PC-9 (cell line): ENCODE results near the gene NPTN. TPM values are rescaled to one million over a fixed set of nuclear protein-coding genes. Genes with fewer than 3 reads are reported as not detected.

Experiments
- BruUV-seq: library from RNA; stranded (reverse); fragments of 400-500 nt; replicated peaks from 2 replicates; lab custom pipeline; 2021; lab: Mats Ljungman, UMichigan
- CTCF ChIA-PET: fragments of 300-600 bp; sonication (Branson Sonifier 250); formaldehyde crosslinking; loops from one replicate; lab custom pipeline; 2022; ENCODE audit warnings: antibody characterized with exemption; lab: Charles Lee
- POLR2A ChIA-PET: fragments of 300-600 bp; sonication (Branson Sonifier 250); formaldehyde crosslinking; loops from one replicate; lab custom pipeline; 2022; ENCODE audit warnings: antibody characterized with exemption; ENCODE audit not compliant: unreplicated experiment; lab: Charles Lee
- DNase-seq, 2 experiments: peaks; one replicate each; pipeline versions ENCODE4 v3.0.0 to v3.0.0-alpha.2; 2015 to 2022; ENCODE audit warnings: mixed read lengths in 1 of 2
- H2AFZ ChIP-seq: fragments of 200-600 bp; sonication (generic); 2 replicates; pipeline ENCODE4 v1.8.1; 2017; ENCODE audit warnings: antibody characterized with exemption
- H3F3A ChIP-seq: fragments of 200-600 bp; sonication (generic); 2 replicates; pipeline ENCODE4 v1.8.1; 2017; ENCODE audit warnings: antibody characterized with exemption, mild to moderate bottlenecking, low read depth; ENCODE audit not compliant: insufficient read depth
- H3K27ac ChIP-seq: fragments of 200-600 bp; sonication (generic); 2 replicates; pipeline ENCODE4 v1.6.1; 2016; ENCODE audit warnings: mixed run types
- H3K27me3 ChIP-seq: fragments of 200-600 bp; sonication (generic); 2 replicates; pipeline ENCODE4 v1.6.1; 2016; ENCODE audit warnings: low read depth, mixed run types; ENCODE audit not compliant: insufficient read depth
- H3K36me3 ChIP-seq: fragments of 200-600 bp; sonication (generic); 2 replicates; pipeline ENCODE4 v1.6.1; 2016; ENCODE audit warnings: low read depth, mixed run types
- H3K4me1 ChIP-seq: fragments of 200-600 bp; sonication (generic); replicated peaks from 2 replicates; pipeline ENCODE4 v1.6.1; 2016; ENCODE audit warnings: mixed run types; ENCODE audit not compliant: insufficient read depth
- H3K4me2 ChIP-seq: fragments of 200-600 bp; sonication (generic); 2 replicates; pipeline ENCODE4 v1.6.1; 2017; ENCODE audit warnings: mixed run types
- H3K4me3 ChIP-seq: fragments of 200-600 bp; sonication (generic); 2 replicates; pipeline ENCODE4 v1.6.1; 2016; ENCODE audit warnings: mixed run types
- H3K79me2 ChIP-seq: fragments of 200-600 bp; sonication (generic); 2 replicates; pipeline ENCODE4 v1.6.1; 2017; ENCODE audit warnings: low read depth, mixed run types
- H3K9me2 ChIP-seq: fragments of 200-600 bp; sonication (generic); 2 replicates; pipeline ENCODE4 v1.8.1; 2017; ENCODE audit warnings: mild to moderate bottlenecking; ENCODE audit not compliant: insufficient read depth
- H3K9me3 ChIP-seq: fragments of 200-600 bp; sonication (generic); 2 replicates; pipeline ENCODE4 v1.8.1; 2016; ENCODE audit warnings: low read depth; ENCODE audit not compliant: insufficient read depth
- H4K20me1 ChIP-seq: fragments of 200-600 bp; sonication (generic); 2 replicates; pipeline ENCODE4 v1.8.1; 2017; ENCODE audit not compliant: insufficient read depth
- EZH2 ChIP-seq: fragments of 200-600 bp; sonication (generic); IDR thresholded peaks from 2 replicates; pipeline ENCODE4 v1.8.0; 2017; ENCODE audit warnings: antibody characterized with exemption, low read depth
- intact Hi-C: fragments of 100-400 bp; cut with micrococcal nuclease; formaldehyde crosslinking; loops from one replicate; pipeline ENCODE4 v1.10.0; 2022; ENCODE audit not compliant: unreplicated experiment
- total RNA-seq: library from RNA; stranded (reverse); gene quantifications from 2 replicates; pipeline ENCODE4 v1.2.3, GENCODE V29; 2021
- TF ChIP-seq, protein P1 (sequence below): fragments of 200-600 bp; sonication (generic); conservative IDR thresholded peaks from 2 replicates; pipeline ENCODE4 v1.6.1; 2017; ENCODE audit warnings: mixed run types, antibody characterized with exemption, mild to moderate bottlenecking, moderate library complexity

Gene NPTN
- total RNA-seq, 1 experiment from 2014 or later = 101 TPM

DNA sequence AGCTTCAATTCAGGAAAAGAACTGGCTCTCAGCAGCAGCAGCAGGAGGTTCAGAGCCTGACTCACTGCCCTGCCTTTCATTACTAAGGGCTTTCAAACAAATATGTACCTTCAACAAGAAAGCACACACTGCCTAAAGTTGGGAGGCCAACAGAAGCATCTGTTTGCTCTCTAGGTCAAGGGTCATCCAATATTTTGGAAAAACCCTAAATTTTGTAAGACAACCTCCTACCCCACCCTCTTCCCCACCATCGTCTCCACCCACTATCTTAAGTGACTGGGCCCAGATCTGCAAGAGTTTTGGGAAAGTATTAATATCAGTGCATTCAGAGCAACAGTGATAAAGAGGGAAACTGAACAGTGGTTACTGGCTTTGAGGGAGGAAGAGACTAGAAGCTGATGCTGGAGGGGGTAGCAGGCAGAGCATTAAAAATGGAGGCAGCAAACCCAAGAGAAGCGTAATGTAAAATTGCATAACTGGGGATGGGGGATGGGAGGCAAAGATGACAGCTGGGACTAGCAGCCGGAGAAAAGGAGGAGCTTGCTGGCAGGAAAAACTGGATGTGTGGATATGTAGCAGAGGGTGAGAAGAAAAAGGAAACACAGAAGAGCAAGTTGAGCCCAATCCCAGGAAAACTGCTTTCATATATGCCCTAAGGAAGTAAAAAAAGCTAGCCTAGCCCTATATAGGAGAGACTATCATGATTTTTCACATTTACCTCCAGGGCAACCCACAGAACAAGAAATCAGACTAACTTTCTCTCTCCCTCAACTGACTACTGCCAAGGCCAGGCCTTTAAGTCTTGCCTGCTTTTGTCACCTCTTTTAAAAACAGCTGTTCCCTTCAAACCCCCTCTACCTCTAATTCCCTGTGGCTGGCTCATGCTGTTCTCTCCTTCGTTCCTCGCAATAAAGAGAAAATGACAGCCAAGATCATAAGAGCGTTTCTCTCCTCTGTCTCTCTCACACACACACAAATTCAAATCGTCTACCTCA is 31.4 kb downstream of the NPTN start:
- BruUV-seq = no TSS peak
- CTCF ChIA-PET = no interaction called here
- DNase-seq = peak; percentile 39 to 59
- Histone ChIP-seq H3K4me3 (no peak overlapping the region), H3F3A (peaks cover 16% of the 10 kb centered on the region), H3K4me1 (peaks cover 42% of the 10 kb centered on the region), H4K20me1 (no peaks in the 10 kb centered on the region; the same call in 1 of the 2 replicates), H2AFZ (no peak overlapping the region), H3K4me2 (peak overlapping the region; percentile 63), H3K79me2 (peaks cover 93% of the 10 kb centered on the region), H3K9me3 (no peaks in the 10 kb centered on the region), H3K27me3 (no peaks in the 10 kb centered on the region), H3K27ac (peak overlapping the region; percentile 70), H3K36me3 (0 out of 2 replicates have a peak, but pooled peaks cover 7% of the 10 kb centered on the region), H3K9me2 (no peaks in the 10 kb centered on the region)
- intact Hi-C loops = loop anchor here (2.0 kb wide), 1 partner anchor 31 kb away; the partner anchor contains the start of gene NPTN
- TF ChIP-seq EZH2 = no peak
- TF ChIP-seq, protein P1, sequence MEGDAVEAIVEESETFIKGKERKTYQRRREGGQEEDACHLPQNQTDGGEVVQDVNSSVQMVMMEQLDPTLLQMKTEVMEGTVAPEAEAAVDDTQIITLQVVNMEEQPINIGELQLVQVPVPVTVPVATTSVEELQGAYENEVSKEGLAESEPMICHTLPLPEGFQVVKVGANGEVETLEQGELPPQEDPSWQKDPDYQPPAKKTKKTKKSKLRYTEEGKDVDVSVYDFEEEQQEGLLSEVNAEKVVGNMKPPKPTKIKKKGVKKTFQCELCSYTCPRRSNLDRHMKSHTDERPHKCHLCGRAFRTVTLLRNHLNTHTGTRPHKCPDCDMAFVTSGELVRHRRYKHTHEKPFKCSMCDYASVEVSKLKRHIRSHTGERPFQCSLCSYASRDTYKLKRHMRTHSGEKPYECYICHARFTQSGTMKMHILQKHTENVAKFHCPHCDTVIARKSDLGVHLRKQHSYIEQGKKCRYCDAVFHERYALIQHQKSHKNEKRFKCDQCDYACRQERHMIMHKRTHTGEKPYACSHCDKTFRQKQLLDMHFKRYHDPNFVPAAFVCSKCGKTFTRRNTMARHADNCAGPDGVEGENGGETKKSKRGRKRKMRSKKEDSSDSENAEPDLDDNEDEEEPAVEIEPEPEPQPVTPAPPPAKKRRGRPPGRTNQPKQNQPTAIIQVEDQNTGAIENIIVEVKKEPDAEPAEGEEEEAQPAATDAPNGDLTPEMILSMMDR = no peak
- POLR2A ChIA-PET = no interaction called here

DNA sequence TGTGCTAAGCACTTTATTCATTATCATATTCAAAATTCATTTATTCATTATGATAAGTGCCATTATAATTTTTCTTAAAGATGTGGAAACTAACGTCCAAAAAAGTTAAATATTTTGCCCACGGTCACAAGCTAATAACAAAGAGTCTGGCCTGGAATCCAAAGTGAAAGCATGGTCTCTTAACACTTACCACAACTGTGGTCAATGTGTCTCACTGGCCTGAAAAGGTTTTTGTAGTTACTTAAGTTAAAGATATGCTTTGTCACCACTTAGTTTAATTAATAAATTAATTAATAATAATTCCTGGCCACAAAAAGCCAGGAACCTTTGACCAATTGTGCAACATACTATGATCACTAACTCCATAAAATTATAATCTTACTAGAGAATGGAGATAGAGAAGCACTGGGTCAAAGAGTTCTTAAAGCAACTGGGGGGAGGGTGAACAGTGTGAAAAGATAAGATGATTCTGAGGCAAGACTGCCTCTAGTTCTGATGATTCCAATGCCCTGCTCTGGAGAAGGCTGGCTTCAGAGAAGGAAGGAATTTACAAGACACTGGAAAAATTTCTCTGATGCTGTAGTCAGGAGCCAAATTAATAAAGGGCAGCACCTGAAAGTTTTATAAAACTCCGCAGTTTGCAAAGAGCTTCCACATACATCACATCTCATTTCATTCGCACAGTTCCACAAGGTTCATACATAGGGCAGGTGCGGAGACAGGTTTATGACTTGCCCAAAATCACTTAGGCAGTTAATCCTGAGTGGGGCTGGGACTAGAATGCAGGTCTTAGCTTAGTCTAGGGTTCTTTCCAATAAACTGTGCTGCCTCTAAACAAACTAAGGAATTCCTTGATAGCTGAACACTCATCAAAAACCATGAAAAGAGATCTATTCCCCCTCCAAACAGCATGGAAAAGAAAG is 32.5 kb downstream of the NPTN start:
- CTCF ChIA-PET = interaction anchor here (0.7 kb wide), 1 partner anchor 82 kb away, joined by 3 read pairs; no protein-coding TSS in a partner anchor

More for the DNA sequence above, 32.5 kb downstream of the NPTN start:
- Histone ChIP-seq H3K9me3 (no peaks in the 10 kb centered on the region), H3K4me3 (no peak overlapping the region), H3K36me3 (0 out of 2 replicates have a peak, but pooled peaks cover 7% of the 10 kb centered on the region), H3K79me2 (peaks cover 85% of the 10 kb centered on the region), H2AFZ (no peak overlapping the region), H3K4me1 (peaks cover 42% of the 10 kb centered on the region), H3F3A (peaks cover 16% of the 10 kb centered on the region; the same call in 1 of the 2 replicates), H3K27me3 (no peaks in the 10 kb centered on the region), H3K27ac (peak overlapping the region; percentile 70), H4K20me1 (no peaks in the 10 kb centered on the region), H3K4me2 (peak overlapping the region; percentile 63), H3K9me2 (no peaks in the 10 kb centered on the region)
- no TSS peak for BruUV-seq
- POLR2A ChIA-PET = no interaction called here
- TF ChIP-seq, protein P1 = no peak
- no peak for TF ChIP-seq EZH2
- intact Hi-C loops = loop anchor here (2.0 kb wide), 1 partner anchor 32 kb away; the partner anchor contains the start of gene NPTN
- no peak for DNase-seq
